NCI-H2196 treated with DMSO at 0.1 percent for 48 hours (cell line): ENCODE results near the gene C1QL3.

Experiments used
- DNase-seq: peaks from one replicate; lab custom pipeline; 2025; ENCODE audit not compliant: unreplicated experiment; lab: John Stamatoyannopoulos, UW

C1QL3 gene

GRCh38 chr10:16493884-16494536, 27.7 kb downstream of the C1QL3 start:
- no peak for DNase-seq

GRCh38 chr10:16491933-16492332, 29.7 kb downstream of the C1QL3 start:
- no peak for DNase-seq

GRCh38 chr10:16490511-16490910, 31.2 kb downstream of the C1QL3 start:
- DNase-seq, result no peak

GRCh38 chr10:16483241-16483917, 38.3 kb downstream of the C1QL3 start:
- DNase-seq, result no peak

- no peak for DNase-seq
Observed at GRCh38 chr10:16481052-16481728, 40.5 kb downstream of the C1QL3 start.

- DNase-seq, result no peak
Observed at GRCh38 chr10:16478801-16479200, 42.9 kb downstream of the C1QL3 start.

- DNase-seq, result no peak
Observed at GRCh38 chr10:16477757-16478156, 43.9 kb downstream of the C1QL3 start.

- DNase-seq, result no peak
Observed at GRCh38 chr10:16472828-16473227, 48.9 kb downstream of the C1QL3 start.

GRCh38 chr10:16470747-16471146, 50.9 kb downstream of the C1QL3 start:
- DNase-seq, result no peak

GRCh38 chr10:16466001-16466400, 55.7 kb downstream of the C1QL3 start:
- no peak for DNase-seq
